K562 (cell line): Measurements from ENCODE around the gene WDR18. TPM values are rescaled to one million over a fixed set of nuclear protein-coding genes. Genes with fewer than 3 reads are reported as not detected.

Experiments
- ARID3B ChIP-seq: fragments of 250-450 bp; sonication (Bioruptor Pico); IDR thresholded peaks from 2 replicates; pipeline ENCODE4 v1.4.0; 2020; ENCODE audit warnings: borderline replicate concordance
- CBFA2T2 ChIP-seq: fragments of 450-650 bp; conservative IDR thresholded peaks from 2 replicates; pipeline ENCODE4 v1.6.1; 2017; ENCODE audit warnings: mild to moderate bottlenecking
- CCAR2 ChIP-seq: fragments of 200-400 bp; formaldehyde crosslinking; IDR thresholded peaks from 2 replicates; pipeline ENCODE4 v1.6.1; 2017; ENCODE audit warnings: mild to moderate bottlenecking, low read depth, low read length
- CCNT2 ChIP-seq: IDR thresholded peaks from 2 replicates; pipeline ENCODE4 v1.6.1; 2011; ENCODE audit warnings: borderline replicate concordance, low read depth, mild to moderate bottlenecking, moderate library complexity, mixed read lengths, low read length; ENCODE audit not compliant: insufficient read length; ENCODE audit errors: extremely low read depth
- CREB3 ChIP-seq: fragments of 450-650 bp; conservative IDR thresholded peaks from 2 replicates; pipeline ENCODE4 v1.6.1; 2016; ENCODE audit warnings: missing genetic modification characterization, low read depth, mild to moderate bottlenecking, missing compliant biosample characterization, moderate library complexity
- ELF4 ChIP-seq: fragments of 450-650 bp; formaldehyde crosslinking; IDR thresholded peaks from 2 replicates; pipeline ENCODE4 v1.4.0; 2022; ENCODE audit warnings: missing genetic modification characterization
- HOMEZ ChIP-seq: fragments of 250-450 bp; sonication (Bioruptor Pico); IDR thresholded peaks from 2 replicates; pipeline ENCODE4 v1.4.0; 2020; ENCODE audit warnings: mild to moderate bottlenecking, moderate library complexity
- MTA3 ChIP-seq: fragments of 450-650 bp; formaldehyde crosslinking; IDR thresholded peaks from 2 replicates; pipeline ENCODE4 v1.6.1; 2017; ENCODE audit warnings: mild to moderate bottlenecking, borderline replicate concordance
- PATZ1 ChIP-seq: fragments of 250-450 bp; sonication (Bioruptor Pico); IDR thresholded peaks from 2 replicates; pipeline ENCODE4 v1.5.0; 2020; ENCODE audit warnings: mild to moderate bottlenecking, borderline replicate concordance
- PML ChIP-seq: IDR thresholded peaks from 2 replicates; pipeline ENCODE4 v1.6.1; 2012; ENCODE audit warnings: low read length, inconsistent platforms
- SMC3 ChIP-seq: conservative IDR thresholded peaks from 2 replicates; pipeline ENCODE4 v1.6.1; 2011; ENCODE audit warnings: low read depth, low read length, improper control_type of control experiment; ENCODE audit not compliant: insufficient read depth
- TFE3 ChIP-seq: fragments of 450-650 bp; formaldehyde crosslinking; IDR thresholded peaks from 2 replicates; pipeline ENCODE4 v1.4.0; 2020; ENCODE audit warnings: mild to moderate bottlenecking, mixed read lengths
- THRAP3 ChIP-seq: fragments of 450-650 bp; IDR thresholded peaks from 2 replicates; pipeline ENCODE4 v1.6.1; 2016; ENCODE audit warnings: mild to moderate bottlenecking, inconsistent platforms, borderline replicate concordance
- ZBTB26 ChIP-seq: fragments of 450-650 bp; formaldehyde crosslinking; IDR thresholded peaks from 2 replicates; pipeline ENCODE4 v1.4.0; 2022; ENCODE audit warnings: missing genetic modification characterization
- ZNF511 ChIP-seq: sonication (generic); formaldehyde crosslinking; IDR thresholded peaks from 2 replicates; pipeline ENCODE4 v1.8.0; 2022; ENCODE audit warnings: mild to moderate bottlenecking, missing genetic modification reagents
- ZZZ3 ChIP-seq: fragments of 450-650 bp; IDR thresholded peaks from 2 replicates; pipeline ENCODE4 v1.6.1; 2016; ENCODE audit warnings: antibody characterized with exemption, mild to moderate bottlenecking, moderate library complexity
- polyA plus RNA-seq, 8 experiments: library from polyadenylated mRNA; depleted of rRNA in 4 of 8; stranded (reverse) in 5 of 8; unstranded in 3 of 8; fragments of >200 nt; fragmentation: Nextera tagmentation in 2 of 8; fragmentation: Illumina TruSeq in 1 of 8; extraction: Ambion mirVana in 2 of 8; extraction: Trizol in 1 of 8; gene quantifications; 2 replicates each; pipeline versions ENCODE4 v1.2.1 to v1.2.3, GENCODE V29; 2011 to 2014; ENCODE audit warnings: inconsistent platforms in 1 of 8, missing spikeins in 1 of 8
- total RNA-seq, 7 experiments: library from RNA; depleted of rRNA in 6 of 7; stranded (reverse); fragments of >200 nt in 6 of 7; fragmentation: Illumina TruSeq in 2 of 7; extraction: Trizol in 2 of 7; gene quantifications; 2 replicates each; pipeline versions ENCODE4 v1.2.1 to v1.2.3, GENCODE V29; 2011 to 2021; ENCODE audit warnings: low replicate concordance in 1 of 7

WDR18 gene
- total and polyA plus RNA-seq, 9 of the 15 experiments (the other 6 are each of a cell fraction or from before 2014, with no cell fraction given): 0.65 to 181 (median 30.1) TPM

GRCh38 chr19:1041835-1042685 is 57.9 kb downstream of the WDR18 start (continued):
- TF ChIP-seq CREB3 (tag) (no peak), ZNF511 (CRISPR knock-in tag) (no peak; the same call in 1 of the 2 replicates), THRAP3 (no peak), MTA3 (0 out of 2 replicates have a peak, but pooled peaks have one; percentile 71), ZZZ3 (no peak), ELF4 (CRISPR knock-in tag) (no peak), TFE3 (CRISPR knock-in tag) (no peak), PATZ1 (CRISPR knock-in tag) (no peak), ARID3B (CRISPR knock-in tag) (no peak), SMC3 (no peak), CBFA2T2 (no peak; the same call in 1 of the 2 replicates), PML (no peak; the same call in 1 of the 2 replicates), ZBTB26 (CRISPR knock-in tag) (no peak), CCAR2 (no peak), HOMEZ (CRISPR knock-in tag) (no peak), CCNT2 (peak; percentile 48)
